Neural progenitor cell (in vitro differentiated cells): ENCODE results near the gene CCDC149.

Experiments
- CTCF ChIP-seq: fragments of 200-600 bp; sonication (generic); IDR thresholded peaks from 2 replicates; pipeline ENCODE4 v1.5.1; 2017; ENCODE audit warnings: antibody characterized with exemption, mild to moderate bottlenecking
- EZH2 ChIP-seq: fragments of 200-600 bp; sonication (generic); IDR thresholded peaks from 2 replicates; pipeline ENCODE4 v1.6.1; 2017; ENCODE audit warnings: antibody characterized with exemption, mild to moderate bottlenecking, moderate library complexity
- EZH2phosphoT487 ChIP-seq: fragments of 200-600 bp; sonication (generic); IDR thresholded peaks from 2 replicates; pipeline ENCODE4 v1.6.1; 2017; ENCODE audit warnings: antibody characterized with exemption

- TF ChIP-seq CTCF: no peak
- no peak for TF ChIP-seq EZH2phosphoT487
- no peak for TF ChIP-seq EZH2
These were observed 24.5 kb upstream of the CCDC149 start for GRCh38 chr4:24937176-24937916.
